IMR-90 (cell line): ENCODE data around the gene PSMD8. TPM values are rescaled to one million over a fixed set of nuclear protein-coding genes. Genes with fewer than 3 reads are reported as not detected.

Experiments used
- ATAC-seq: fragments of 200-7000 bp; cut with Tn5 transposase; 2 replicates; pipeline ENCODE4 v1.9.1; 2020; ENCODE audit warnings: low read depth, mild to moderate bottlenecking, moderate library complexity
- BruUV-seq: library from RNA; stranded (reverse); fragments of 400-500 nt; replicated peaks from 2 replicates; lab custom pipeline; 2021; lab: Mats Ljungman, UMichigan
- CTCF ChIA-PET: fragments of 300-600 bp; formaldehyde crosslinking; extraction: SDS; loops from one replicate; lab custom pipeline; 2021; ENCODE audit warnings: antibody characterized with exemption; lab: Yijun Ruan, JAX
- POLR2A ChIA-PET: fragments of 300-600 bp; sonication (Branson Sonifier 250); formaldehyde crosslinking; loops from one replicate; lab custom pipeline; 2022; ENCODE audit warnings: antibody characterized with exemption; ENCODE audit not compliant: unreplicated experiment; lab: Charles Lee
- DNase-seq: peaks from one replicate; pipeline ENCODE4 v3.0.0; 2013
- H2AFZ ChIP-seq: replicated peaks from 2 replicates; pipeline ENCODE3; 2013; ENCODE audit warnings: low read length, mild to moderate bottlenecking; ENCODE audit not compliant: poor library complexity
- H2AK5ac ChIP-seq: 2 replicates; pipeline ENCODE4 v1.6.1; 2013; ENCODE audit warnings: low read depth, low read length, inconsistent platforms
- H2AK9ac ChIP-seq: replicated peaks from 2 replicates; pipeline ENCODE3; 2013; ENCODE audit warnings: mild to moderate bottlenecking, low read depth, low read length, moderate library complexity; ENCODE audit not compliant: poor library complexity
- H2BK120ac ChIP-seq: 2 replicates; pipeline ENCODE4 v1.6.1; 2013; ENCODE audit warnings: low read depth, low read length, inconsistent platforms
- H2BK15ac ChIP-seq: 3 replicates; pipeline ENCODE4 v1.6.1; 2013; ENCODE audit warnings: low read depth, low read length, inconsistent platforms
- H2BK20ac ChIP-seq: 2 replicates; pipeline ENCODE4 v1.6.1; 2013; ENCODE audit warnings: low read depth, mild to moderate bottlenecking, inconsistent platforms, low read length, moderate library complexity
- H2BK5ac ChIP-seq: 2 replicates; pipeline ENCODE4 v1.6.1; 2013; ENCODE audit warnings: mild to moderate bottlenecking, low read depth, low read length, inconsistent platforms; ENCODE audit not compliant: poor library complexity, severe bottlenecking
- H3K14ac ChIP-seq: replicated peaks from 2 replicates; pipeline ENCODE4 v1.6.1; 2013; ENCODE audit warnings: low read depth, low read length, inconsistent platforms
- H3K18ac ChIP-seq: 2 replicates; pipeline ENCODE4 v1.6.1; 2013; ENCODE audit warnings: low read depth, low read length, control low read depth
- H3K23ac ChIP-seq: 2 replicates; pipeline ENCODE4 v1.6.1; 2013; ENCODE audit warnings: low read depth, low read length, inconsistent platforms
- H3K27ac ChIP-seq: 2 replicates; pipeline ENCODE4 v1.5.1; 2013; ENCODE audit warnings: mild to moderate bottlenecking, control low read depth, low read length; ENCODE audit not compliant: insufficient read depth
- H3K27me3 ChIP-seq: 2 replicates; pipeline ENCODE4 v1.6.1; 2013; ENCODE audit warnings: low read length; ENCODE audit not compliant: control insufficient read depth, insufficient read depth
- H3K36me3 ChIP-seq: 2 replicates; pipeline ENCODE4 v1.6.1; 2013; ENCODE audit warnings: low read length, mixed read lengths; ENCODE audit not compliant: control insufficient read depth, insufficient read depth
- H3K4ac ChIP-seq: 2 replicates; pipeline ENCODE4 v1.6.1; 2013; ENCODE audit warnings: low read depth, low read length, inconsistent platforms
- H3K4me1 ChIP-seq: 2 replicates; pipeline ENCODE4 v1.6.1; 2013; ENCODE audit warnings: low read length, mixed read lengths; ENCODE audit not compliant: control insufficient read depth, insufficient read depth
- H3K4me2 ChIP-seq: 2 replicates; pipeline ENCODE4 v1.6.1; 2013; ENCODE audit warnings: low read depth, mild to moderate bottlenecking, control low read depth, low read length, moderate library complexity
- H3K4me3 ChIP-seq: 2 replicates; pipeline ENCODE4 v1.5.1; 2013; ENCODE audit warnings: low read depth, mild to moderate bottlenecking, control low read depth, low read length, moderate library complexity; ENCODE audit not compliant: insufficient read depth
- H3K56ac ChIP-seq: 2 replicates; pipeline ENCODE4 v1.6.1; 2013; ENCODE audit warnings: low read length, inconsistent platforms; ENCODE audit not compliant: insufficient read depth; ENCODE audit errors: extremely low read depth
- H3K79me1 ChIP-seq, 2 experiments: 2 replicates each; pipeline ENCODE4 v1.6.1; 2013; ENCODE audit warnings: low read length in 2 of 2, inconsistent platforms in 1 of 2, low read depth in 1 of 2
- H3K9ac ChIP-seq: 2 replicates; pipeline ENCODE4 v1.6.1; 2013; ENCODE audit warnings: low read depth, low read length, control low read depth
- H3K9me1 ChIP-seq: 2 replicates; pipeline ENCODE4 v1.6.1; 2013; ENCODE audit warnings: low read length, inconsistent platforms; ENCODE audit not compliant: insufficient read depth
- H3K9me3 ChIP-seq: 2 replicates; pipeline ENCODE4 v1.6.1; 2013; ENCODE audit warnings: low read length; ENCODE audit not compliant: control insufficient read depth, insufficient read depth
- H4K20me1 ChIP-seq: 2 replicates; pipeline ENCODE4 v1.6.1; 2013; ENCODE audit warnings: low read length, inconsistent platforms; ENCODE audit not compliant: insufficient read depth
- H4K5ac ChIP-seq: 2 replicates; pipeline ENCODE4 v1.6.1; 2013; ENCODE audit warnings: mild to moderate bottlenecking, low read depth, low read length, control low read depth
- H4K8ac ChIP-seq, 2 experiments: 2 replicates each; pipeline ENCODE4 v1.6.1; 2013; ENCODE audit warnings: low read depth in 2 of 2, low read length in 2 of 2, control low read depth in 1 of 2, inconsistent platforms in 1 of 2
- H4K91ac ChIP-seq: 2 replicates; pipeline ENCODE4 v1.6.1; 2013; ENCODE audit warnings: low read depth, low read length, inconsistent platforms; ENCODE audit not compliant: insufficient read depth
- BHLHE40 ChIP-seq: fragments of 150-350 bp; IDR thresholded peaks from 2 replicates; pipeline ENCODE4 v1.6.1; 2016; ENCODE audit warnings: mild to moderate bottlenecking, low read depth, low read length
- FOS ChIP-seq: fragments of 150-350 bp; IDR thresholded peaks from 2 replicates; pipeline ENCODE4 v1.6.1; 2016; ENCODE audit warnings: low read depth, low read length
- MAFK ChIP-seq: IDR thresholded peaks from 2 replicates; pipeline ENCODE4 v1.6.1; 2012; ENCODE audit warnings: low read depth, low read length, improper control_type of control experiment
- MAZ ChIP-seq: IDR thresholded peaks from 2 replicates; pipeline ENCODE4 v1.6.1; 2012; ENCODE audit warnings: low read depth, mild to moderate bottlenecking, low read length, improper control_type of control experiment, moderate library complexity, borderline replicate concordance
- RCOR1 ChIP-seq: IDR thresholded peaks from 2 replicates; pipeline ENCODE4 v1.6.1; 2012; ENCODE audit warnings: mild to moderate bottlenecking, low read length, improper control_type of control experiment; ENCODE audit not compliant: insufficient replicate concordance
- RFX5 ChIP-seq: IDR thresholded peaks from 2 replicates; pipeline ENCODE4 v1.8.0; 2012; ENCODE audit warnings: low read depth, mild to moderate bottlenecking, low read length, moderate library complexity
- WGBS, 2 experiments: methylation state at CpG; one replicate each; pipeline versions ENCODE4 v1.1.5 to v1.1.7; 2013; ENCODE audit warnings: missing lambda C conversion rate in 2 of 2; ENCODE audit not compliant: insufficient read length in 1 of 2; ENCODE audit errors: extremely low coverage in 2 of 2; 5-methylcytosine and 5-hydroxymethylcytosine counted together
- dilution Hi-C: fragments of 300-500 bp; cut with HindIII; formaldehyde crosslinking; loops from one replicate; pipeline ENCODE4 v1.14.3; 2018; ENCODE audit warnings: low sequenced_read_pairs; ENCODE audit not compliant: unreplicated experiment
- in situ Hi-C: fragments of 300-500 bp; cut with MboI; formaldehyde crosslinking; loops from 3 replicates; pipeline ENCODE4 v1.14.3; 2019; ENCODE audit warnings: low sequenced_read_pairs, inconsistent platforms, mixed read lengths
- intact Hi-C: fragments of 100-400 bp; cut with micrococcal nuclease; formaldehyde crosslinking; loops from 2 replicates; pipeline ENCODE4 v1.10.0; 2022
- polyA plus RNA-seq, 3 experiments: library from polyadenylated mRNA; depleted of rRNA; stranded (reverse); fragments of >200 nt; gene quantifications; 2 replicates each; pipeline ENCODE4 v1.2.3, GENCODE V29; 2012; ENCODE audit warnings: low replicate concordance in 1 of 3
- total RNA-seq: library from RNA; depleted of rRNA; stranded (reverse); fragments of >200 nt; gene quantifications from 2 replicates; pipeline ENCODE4 v1.2.3, GENCODE V29; 2012

The PSMD8 gene
- total and polyA plus RNA-seq, 2 of the 4 experiments (the other 2 are of a cell fraction), result 475 to 644 TPM

DNA sequence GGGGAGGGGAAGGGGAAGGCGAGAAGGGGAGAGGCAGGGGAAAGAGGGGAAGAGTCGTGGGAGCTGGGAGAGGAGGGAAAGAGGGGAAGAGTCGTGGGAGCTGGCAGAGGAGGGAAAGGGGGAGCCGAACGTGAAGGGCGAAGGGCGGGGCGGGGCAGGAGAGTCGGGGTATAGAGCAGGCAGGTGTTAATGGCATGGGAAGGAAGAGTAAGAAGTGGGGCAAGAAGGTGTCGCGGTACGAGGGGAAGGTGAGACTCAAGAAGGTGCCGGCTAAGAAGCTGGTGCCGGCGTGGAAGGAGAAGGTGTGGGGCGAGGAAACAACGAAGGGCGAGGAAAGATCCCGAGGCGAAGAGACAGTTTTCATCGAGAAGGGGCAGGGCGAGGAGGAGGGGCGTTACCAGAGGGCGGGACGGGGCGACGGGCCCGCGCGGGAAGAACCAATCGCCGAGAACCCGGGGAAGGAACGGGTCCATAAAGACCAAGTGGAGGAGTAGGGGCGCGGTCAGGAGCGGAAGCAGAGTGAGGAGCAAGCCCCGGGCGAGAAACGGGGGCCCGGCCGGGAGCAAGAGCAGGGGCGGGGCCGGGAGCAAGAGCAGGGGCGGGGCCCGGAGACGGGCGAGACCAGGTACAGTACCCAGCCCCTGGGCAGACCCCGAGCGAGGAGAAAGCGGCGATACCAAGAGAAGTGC lies 38.3 kb upstream of the PSMD8 start:
- Histone ChIP-seq H3K4me1 (no peaks in the 10 kb centered on the region), H3K4ac (peak overlapping the region; percentile 71), H3K14ac (no peak overlapping the region), H3K4me2 (peak overlapping the region; percentile 90), H3K9me3 (no peaks in the 10 kb centered on the region), H3K23ac (no peak overlapping the region), H2BK15ac (no peak overlapping the region), H3K36me3 (no peaks in the 10 kb centered on the region), H3K27ac (peak overlapping the region; percentile 55), H3K56ac (no peak overlapping the region), H3K9me1 (peaks cover 5% of the 10 kb centered on the region; the same call in 1 of the 2 replicates), H2AK9ac (peak overlapping the region; percentile 97), H3K4me3 (peak overlapping the region; percentile 77), H2BK20ac (no peak overlapping the region), H3K79me1 (no peaks in the 10 kb centered on the region; a peak in 1 of 4 replicates), H2BK5ac (peak overlapping the region; percentile 56), H3K9ac (peak overlapping the region; percentile 54), H2BK120ac (0 out of 2 replicates have a peak overlapping the region, but pooled peaks have one; percentile 22), H3K27me3 (no peaks in the 10 kb centered on the region), H4K5ac (no peak overlapping the region), H3K18ac (no peak overlapping the region), H4K20me1 (no peaks in the 10 kb centered on the region), H4K8ac (peak overlapping the region in 1 of 2 experiments; percentile 71; a peak in 1 of 4 replicates), H2AK5ac (peak overlapping the region; percentile 73; the same call in 1 of the 2 replicates), H4K91ac (0 out of 2 replicates have a peak overlapping the region, but pooled peaks have one; percentile 55), H2AFZ (peak overlapping the region; percentile 100)
- POLR2A ChIA-PET, result no interaction called here
- intact Hi-C loops (loop anchor here (1.0 to 2.0 kb wide), 4 partner anchors 39 to 433 kb away; partner anchors contain the start of gene PSMD8), dilution Hi-C loops (no loop called here), in situ Hi-C loops (loop anchor here (10.0 kb wide), 1 partner anchor 441 kb away; no protein-coding TSS in a partner anchor)
- CTCF ChIA-PET, result interaction anchor here (0.6 to 1.6 kb wide), 6 partner anchors 11 to 103 kb away, joined by 3 to 11 read pairs (median 4); no protein-coding TSS in a partner anchor
- peak; percentile 92 for DNase-seq
- BruUV-seq, result no TSS peak
- WGBS, 2 experiments, result 0% methylated on average over 28 of the region's 52 CpGs; no CpG with 5 or more reads in 1 of the 2 experiments
- peak; percentile 88 for ATAC-seq
- TF ChIP-seq RCOR1 (no peak), FOS (no peak), RFX5 (no peak), MAFK (no peak), BHLHE40 (no peak), MAZ (peak; percentile 50; the same call in 1 of the 2 replicates)
